Measurements from ENCODE around the gene EN1. TPM values are rescaled to one million over a fixed set of nuclear protein-coding genes. Genes with fewer than 3 reads are reported as not detected.

EN1 gene
- polyA plus RNA-seq, 2 of the 4 experiments (the other 2 are of a cell fraction): 0.06 to 0.92 TPM

DNA sequence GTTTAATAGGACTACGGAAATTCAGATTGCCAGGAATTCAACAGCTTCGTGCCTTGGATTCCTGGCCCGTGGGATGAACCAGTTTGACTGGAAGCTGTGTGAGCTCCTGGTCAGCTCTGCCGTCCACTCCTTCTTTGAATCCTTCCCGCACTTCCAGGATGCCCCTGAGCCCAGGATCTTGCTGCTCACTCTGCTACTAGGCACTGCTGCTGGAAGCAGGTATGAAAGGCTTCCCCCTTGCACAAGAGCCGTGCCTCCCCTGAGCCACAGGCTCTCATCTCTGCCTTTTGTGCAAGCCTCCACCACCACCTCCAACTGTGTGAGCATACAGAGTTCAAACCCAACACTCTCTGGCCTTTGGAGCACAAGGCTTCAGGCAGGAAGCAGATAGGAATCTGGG is 34.9 kb downstream of the EN1 start:
- Histone ChIP-seq H3K27ac (no peak overlapping the region), H3K4me1 (no peaks in the 10 kb centered on the region), H3K9me3 (no peaks in the 10 kb centered on the region), H3K4me2 (no peak overlapping the region), H3K4me3 (no peak overlapping the region)
- DNase-seq (ENCODE audit: low read depth in 1 of 2, low spot score in 1 of 2) (no peak), ATAC-seq (no peak), FAIRE-seq (no peak)
- CTCF ChIA-PET: no interaction called here
- no peak for TF ChIP-seq MAFK (IDR thresholded peaks at IDR 0.05; ENCODE audit: partially characterized antibody)
- no peak for TF ChIP-seq KDM1A (IDR thresholded peaks at IDR 0.05; ENCODE audit: low read depth)
- TF ChIP-seq, protein P1, sequence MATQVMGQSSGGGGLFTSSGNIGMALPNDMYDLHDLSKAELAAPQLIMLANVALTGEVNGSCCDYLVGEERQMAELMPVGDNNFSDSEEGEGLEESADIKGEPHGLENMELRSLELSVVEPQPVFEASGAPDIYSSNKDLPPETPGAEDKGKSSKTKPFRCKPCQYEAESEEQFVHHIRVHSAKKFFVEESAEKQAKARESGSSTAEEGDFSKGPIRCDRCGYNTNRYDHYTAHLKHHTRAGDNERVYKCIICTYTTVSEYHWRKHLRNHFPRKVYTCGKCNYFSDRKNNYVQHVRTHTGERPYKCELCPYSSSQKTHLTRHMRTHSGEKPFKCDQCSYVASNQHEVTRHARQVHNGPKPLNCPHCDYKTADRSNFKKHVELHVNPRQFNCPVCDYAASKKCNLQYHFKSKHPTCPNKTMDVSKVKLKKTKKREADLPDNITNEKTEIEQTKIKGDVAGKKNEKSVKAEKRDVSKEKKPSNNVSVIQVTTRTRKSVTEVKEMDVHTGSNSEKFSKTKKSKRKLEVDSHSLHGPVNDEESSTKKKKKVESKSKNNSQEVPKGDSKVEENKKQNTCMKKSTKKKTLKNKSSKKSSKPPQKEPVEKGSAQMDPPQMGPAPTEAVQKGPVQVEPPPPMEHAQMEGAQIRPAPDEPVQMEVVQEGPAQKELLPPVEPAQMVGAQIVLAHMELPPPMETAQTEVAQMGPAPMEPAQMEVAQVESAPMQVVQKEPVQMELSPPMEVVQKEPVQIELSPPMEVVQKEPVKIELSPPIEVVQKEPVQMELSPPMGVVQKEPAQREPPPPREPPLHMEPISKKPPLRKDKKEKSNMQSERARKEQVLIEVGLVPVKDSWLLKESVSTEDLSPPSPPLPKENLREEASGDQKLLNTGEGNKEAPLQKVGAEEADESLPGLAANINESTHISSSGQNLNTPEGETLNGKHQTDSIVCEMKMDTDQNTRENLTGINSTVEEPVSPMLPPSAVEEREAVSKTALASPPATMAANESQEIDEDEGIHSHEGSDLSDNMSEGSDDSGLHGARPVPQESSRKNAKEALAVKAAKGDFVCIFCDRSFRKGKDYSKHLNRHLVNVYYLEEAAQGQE (IDR thresholded peaks at IDR 0.05): no peak
- WGBS (ENCODE audit: missing lambda C conversion rate): 32% methylated on average over 6 of the region's 6 CpGs
- POLR2A ChIA-PET: no interaction called here

DNA sequence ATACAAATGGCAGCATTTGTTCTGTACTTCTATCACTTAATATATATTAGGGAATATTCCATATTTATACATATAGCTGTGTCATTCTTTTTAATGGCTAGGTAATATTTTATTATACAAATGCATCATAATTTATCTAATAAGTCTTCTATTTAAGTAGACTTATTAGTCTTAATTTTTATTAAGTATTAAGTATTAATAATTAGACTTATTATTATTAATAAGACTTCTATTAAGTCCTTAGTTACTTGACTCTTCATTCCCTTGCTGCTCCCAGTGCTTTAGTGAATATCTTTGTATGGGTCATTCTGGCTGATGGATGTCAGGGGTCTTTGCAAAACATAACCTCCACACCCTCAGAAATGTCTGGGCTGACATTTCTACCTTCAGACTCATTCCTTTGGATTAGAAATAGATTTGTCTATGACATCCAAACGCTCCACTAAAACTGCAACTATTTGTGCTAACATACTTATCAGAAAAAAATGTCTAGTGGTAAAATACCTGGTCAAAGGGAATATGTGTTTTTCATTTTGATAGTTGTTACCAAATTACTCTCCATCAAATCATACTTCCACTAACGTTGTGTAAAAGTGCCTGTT is 35.8 kb downstream of the EN1 start:
- H3K4me1 ChIP-seq: no peaks in the 10 kb centered on the region
- H3K4me2 ChIP-seq: no peak overlapping the region
- TF ChIP-seq ZSCAN20 (CRISPR knock-in tag; IDR thresholded peaks at IDR 0.05) (no peak), JUN (IDR thresholded peaks at IDR 0.05) (no peak), PHF8 (IDR thresholded peaks at IDR 0.05; ENCODE audit: borderline replicate concordance, low read depth) (no peak), ZNF302 (CRISPR knock-in tag; IDR thresholded peaks at IDR 0.05) (no peak), ESRRA (IDR thresholded peaks at IDR 0.05; ENCODE audit: borderline replicate concordance, low read length) (no peak), HEYL (CRISPR knock-in tag; IDR thresholded peaks at IDR 0.05) (no peak), HES2 (IDR thresholded peaks at IDR 0.05) (no peak), CBX8 (IDR thresholded peaks at IDR 0.05) (no peak), USF2 (IDR thresholded peaks at IDR 0.05) (no peak), EHMT2 (IDR thresholded peaks at IDR 0.05; ENCODE audit: low read depth) (no peak), TP53 (CRISPR knock-in tag; IDR thresholded peaks at IDR 0.05) (no peak)
- TF ChIP-seq, protein P2, sequence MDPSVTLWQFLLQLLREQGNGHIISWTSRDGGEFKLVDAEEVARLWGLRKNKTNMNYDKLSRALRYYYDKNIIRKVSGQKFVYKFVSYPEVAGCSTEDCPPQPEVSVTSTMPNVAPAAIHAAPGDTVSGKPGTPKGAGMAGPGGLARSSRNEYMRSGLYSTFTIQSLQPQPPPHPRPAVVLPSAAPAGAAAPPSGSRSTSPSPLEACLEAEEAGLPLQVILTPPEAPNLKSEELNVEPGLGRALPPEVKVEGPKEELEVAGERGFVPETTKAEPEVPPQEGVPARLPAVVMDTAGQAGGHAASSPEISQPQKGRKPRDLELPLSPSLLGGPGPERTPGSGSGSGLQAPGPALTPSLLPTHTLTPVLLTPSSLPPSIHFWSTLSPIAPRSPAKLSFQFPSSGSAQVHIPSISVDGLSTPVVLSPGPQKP (IDR thresholded peaks at IDR 0.05; ENCODE audit: low read depth, low read length): no peak
- no peak overlapping the region for H3K27ac ChIP-seq
- H3K9me3 ChIP-seq: no peaks in the 10 kb centered on the region
- POLR2A ChIA-PET: no interaction called here
- FAIRE-seq (no peak), DNase-seq (ENCODE audit: low read depth in 1 of 2, low spot score in 1 of 2) (no peak), ATAC-seq (no peak)
- no peak overlapping the region for H3K4me3 ChIP-seq
- CTCF ChIA-PET: no interaction called here
- 25% methylated on average over 2 of the region's 2 CpGs for WGBS (ENCODE audit: missing lambda C conversion rate)

DNA sequence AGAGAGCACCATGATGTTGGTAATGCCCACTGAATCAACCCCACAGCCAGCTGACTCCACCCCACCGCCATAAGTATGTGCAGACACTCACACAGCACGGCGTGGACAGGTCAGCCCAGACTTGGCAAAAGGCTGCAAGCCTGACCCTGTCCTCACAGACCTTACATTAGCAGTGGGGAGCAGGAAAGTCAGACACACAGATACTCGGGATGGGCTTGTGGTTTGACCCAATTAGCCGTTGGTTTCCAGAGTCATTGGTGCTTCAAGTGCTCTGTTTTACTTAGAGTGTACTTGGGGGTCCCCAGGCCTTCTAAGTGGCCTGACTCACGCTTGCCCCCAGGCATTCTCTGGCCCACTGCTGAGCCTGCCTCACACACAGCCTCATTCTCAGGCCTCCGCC is 36.7 kb downstream of the EN1 start:
- TF ChIP-seq ZFP36 (IDR thresholded peaks at IDR 0.05; ENCODE audit: borderline replicate concordance, partially characterized antibody) (no peak), HDAC2 (IDR thresholded peaks at IDR 0.05) (no peak), USF2 (IDR thresholded peaks at IDR 0.05) (no peak), CBX2 (IDR thresholded peaks at IDR 0.05; ENCODE audit: borderline replicate concordance, low read depth) (no peak), ZNF302 (CRISPR knock-in tag; IDR thresholded peaks at IDR 0.05) (no peak), HES2 (IDR thresholded peaks at IDR 0.05) (no peak), CHD2 (IDR thresholded peaks at IDR 0.05; ENCODE audit: low read length, partially characterized antibody) (no peak), CBX8 (IDR thresholded peaks at IDR 0.05) (no peak), EHMT2 (IDR thresholded peaks at IDR 0.05; ENCODE audit: low read depth) (no peak)
- Histone ChIP-seq H3K4me1 (no peaks in the 10 kb centered on the region), H3K4me2 (no peak overlapping the region), H3K4me3 (no peak overlapping the region), H3K9me3 (no peaks in the 10 kb centered on the region), H3K27ac (no peak overlapping the region)
- 40% methylated on average over 5 of the region's 7 CpGs for WGBS (ENCODE audit: missing lambda C conversion rate)
- ChIA-PET POLR2A (no interaction called here), CTCF (no interaction called here)
- ATAC-seq: no peak
- no peak for FAIRE-seq
- no peak for DNase-seq (ENCODE audit: low read depth in 1 of 2, low spot score in 1 of 2)

Measured in A549 (cell line).